Measurements from ENCODE around the gene QKI.

DNA sequence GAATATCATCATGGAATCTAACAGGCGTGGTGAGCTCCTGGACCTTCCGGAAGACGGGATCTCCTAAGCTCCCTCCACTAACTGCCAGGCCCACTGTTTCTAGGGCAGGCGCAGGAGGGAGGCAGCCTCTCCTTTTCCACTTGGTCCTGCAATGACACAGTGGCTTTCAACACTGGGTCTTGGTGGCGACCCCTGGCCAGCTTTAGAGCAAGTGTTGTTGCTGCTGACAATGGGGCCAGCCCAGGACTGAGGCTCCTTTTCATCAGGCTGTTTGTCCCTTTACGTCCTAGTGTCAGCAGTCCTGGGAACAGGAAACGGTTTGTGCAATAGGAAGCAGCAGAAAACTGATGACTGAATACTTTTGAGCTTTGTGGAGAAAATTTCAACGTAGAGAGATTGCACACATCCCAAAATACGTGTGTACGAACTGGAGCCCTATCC, 9.7 kb upstream of the QKI start:
- no peak for TF ChIP-seq CTCF (IDR thresholded peaks at IDR 0.05 in 2 of 3, conservative IDR thresholded peaks at IDR 0.05 in 1 of 3; ENCODE audit: control insufficient read depth in 2 of 3, extremely low read depth in 1 of 3, insufficient read depth in 1 of 3, low read depth in 3 of 3, low read length in 3 of 3)
- TF ChIP-seq RB1 (IDR thresholded peaks at IDR 0.05; ENCODE audit: borderline replicate concordance): no peak
- no peak for TF ChIP-seq SREBF2 (IDR thresholded peaks at IDR 0.05; ENCODE audit: low read length)
